Liver (tissue), 3 donors: ENCODE data around the gene WNT7B.

ENCODE experiments used
- CTCF ChIP-seq: fragments of 150-350 bp; IDR thresholded peaks from 2 replicates; pipeline ENCODE4 v1.5.1; 2017; ENCODE audit warnings: improper control_type of control experiment, low read depth, low read length; ENCODE audit not compliant: missing input control
- EGR1 ChIP-seq, 2 donors: IDR thresholded peaks; 2 replicates each; pipeline ENCODE4 v1.6.1; 2016 to 2018; ENCODE audit warnings: antibody characterized with exemption in 2 of 2, low read depth in 2 of 2
- FOXA2 ChIP-seq: IDR thresholded peaks from 2 replicates; pipeline ENCODE4 v1.6.1; 2016; ENCODE audit warnings: antibody characterized with exemption
- GABPA ChIP-seq, 2 donors: IDR thresholded peaks in 1 of 2; conservative IDR thresholded peaks in 1 of 2; 2 replicates each; pipeline ENCODE4 v1.6.1; 2016; ENCODE audit warnings: antibody characterized with exemption in 2 of 2, mild to moderate bottlenecking in 1 of 2, moderate library complexity in 1 of 2
- JUND ChIP-seq, 2 donors: IDR thresholded peaks; 2 replicates each; pipeline ENCODE4 v1.6.1; 2016; ENCODE audit warnings: antibody characterized with exemption in 2 of 2
- MAX ChIP-seq: IDR thresholded peaks from 2 replicates; pipeline ENCODE4 v1.6.1; 2016; ENCODE audit warnings: antibody characterized with exemption
- NR2F2 ChIP-seq: IDR thresholded peaks from 2 replicates; pipeline ENCODE4 v1.6.1; 2016; ENCODE audit warnings: antibody characterized with exemption
- RAD21 ChIP-seq, 2 donors: IDR thresholded peaks; 2 replicates each; pipeline ENCODE4 v1.6.1; 2016; ENCODE audit warnings: antibody characterized with exemption in 2 of 2, mild to moderate bottlenecking in 2 of 2
- SP1 ChIP-seq: IDR thresholded peaks from 2 replicates; pipeline ENCODE4 v1.6.1; 2018; ENCODE audit warnings: antibody characterized with exemption, mild to moderate bottlenecking
- YY1 ChIP-seq: IDR thresholded peaks from 2 replicates; pipeline ENCODE4 v1.6.1; 2016; ENCODE audit warnings: antibody characterized with exemption, mild to moderate bottlenecking
- ZBTB33 ChIP-seq: IDR thresholded peaks from 2 replicates; pipeline ENCODE4 v1.6.1; 2016; ENCODE audit warnings: antibody characterized with exemption
- TF ChIP-seq, protein P1 (sequence below): IDR thresholded peaks from 2 replicates; pipeline ENCODE4 v1.6.1; 2016; ENCODE audit warnings: antibody characterized with exemption, mild to moderate bottlenecking
- donor health status: healthy.
- donor health status: healthy.

DNA sequence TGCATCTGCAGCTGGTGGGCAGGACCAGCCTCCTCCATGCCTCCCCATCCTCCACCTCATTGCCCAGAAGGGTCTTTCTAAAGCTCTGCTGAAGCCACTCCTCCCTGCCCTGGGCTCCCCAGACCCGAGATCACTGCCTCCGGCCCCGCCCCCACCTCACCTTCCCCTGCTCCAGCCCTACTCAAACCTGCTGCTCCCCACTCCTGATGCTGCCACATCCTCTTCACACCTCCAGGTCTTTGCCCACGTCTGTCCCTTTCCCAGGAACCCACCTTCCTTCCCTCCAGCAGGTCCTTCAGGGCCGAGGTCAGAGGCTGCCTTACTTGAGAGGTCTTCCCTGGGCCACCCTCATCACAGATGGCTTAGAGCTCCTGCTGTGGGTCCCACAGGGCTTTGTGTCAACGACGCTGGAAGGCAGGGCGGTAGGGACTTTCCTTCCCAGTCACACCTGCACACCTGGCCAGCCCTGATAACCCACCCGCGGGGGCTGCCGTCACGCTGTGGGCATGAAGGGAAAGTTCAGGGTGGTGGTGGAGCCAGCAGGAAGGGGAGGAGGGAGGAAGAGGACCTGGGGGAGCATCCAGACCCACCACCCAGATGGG, 11.9 kb downstream of the WNT7B start:
- TF ChIP-seq CTCF (no peak), SP1 (no peak), JUND (IDR thresholded peaks at IDR 0.05) (no peak), YY1 (no peak), ZBTB33 (no peak), RAD21 (IDR thresholded peaks at IDR 0.05) (no peak), FOXA2 (no peak), NR2F2 (no peak), MAX (no peak), GABPA (IDR thresholded peaks at IDR 0.05 in 1 of 2, conservative IDR thresholded peaks at IDR 0.05 in 1 of 2) (no peak), EGR1 (IDR thresholded peaks at IDR 0.05; ENCODE audit: low read depth in 2 of 2) (no peak)
- TF ChIP-seq, protein P1, sequence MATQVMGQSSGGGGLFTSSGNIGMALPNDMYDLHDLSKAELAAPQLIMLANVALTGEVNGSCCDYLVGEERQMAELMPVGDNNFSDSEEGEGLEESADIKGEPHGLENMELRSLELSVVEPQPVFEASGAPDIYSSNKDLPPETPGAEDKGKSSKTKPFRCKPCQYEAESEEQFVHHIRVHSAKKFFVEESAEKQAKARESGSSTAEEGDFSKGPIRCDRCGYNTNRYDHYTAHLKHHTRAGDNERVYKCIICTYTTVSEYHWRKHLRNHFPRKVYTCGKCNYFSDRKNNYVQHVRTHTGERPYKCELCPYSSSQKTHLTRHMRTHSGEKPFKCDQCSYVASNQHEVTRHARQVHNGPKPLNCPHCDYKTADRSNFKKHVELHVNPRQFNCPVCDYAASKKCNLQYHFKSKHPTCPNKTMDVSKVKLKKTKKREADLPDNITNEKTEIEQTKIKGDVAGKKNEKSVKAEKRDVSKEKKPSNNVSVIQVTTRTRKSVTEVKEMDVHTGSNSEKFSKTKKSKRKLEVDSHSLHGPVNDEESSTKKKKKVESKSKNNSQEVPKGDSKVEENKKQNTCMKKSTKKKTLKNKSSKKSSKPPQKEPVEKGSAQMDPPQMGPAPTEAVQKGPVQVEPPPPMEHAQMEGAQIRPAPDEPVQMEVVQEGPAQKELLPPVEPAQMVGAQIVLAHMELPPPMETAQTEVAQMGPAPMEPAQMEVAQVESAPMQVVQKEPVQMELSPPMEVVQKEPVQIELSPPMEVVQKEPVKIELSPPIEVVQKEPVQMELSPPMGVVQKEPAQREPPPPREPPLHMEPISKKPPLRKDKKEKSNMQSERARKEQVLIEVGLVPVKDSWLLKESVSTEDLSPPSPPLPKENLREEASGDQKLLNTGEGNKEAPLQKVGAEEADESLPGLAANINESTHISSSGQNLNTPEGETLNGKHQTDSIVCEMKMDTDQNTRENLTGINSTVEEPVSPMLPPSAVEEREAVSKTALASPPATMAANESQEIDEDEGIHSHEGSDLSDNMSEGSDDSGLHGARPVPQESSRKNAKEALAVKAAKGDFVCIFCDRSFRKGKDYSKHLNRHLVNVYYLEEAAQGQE, result no peak
